ENCODE data around the gene LOC128125822.

DNA sequence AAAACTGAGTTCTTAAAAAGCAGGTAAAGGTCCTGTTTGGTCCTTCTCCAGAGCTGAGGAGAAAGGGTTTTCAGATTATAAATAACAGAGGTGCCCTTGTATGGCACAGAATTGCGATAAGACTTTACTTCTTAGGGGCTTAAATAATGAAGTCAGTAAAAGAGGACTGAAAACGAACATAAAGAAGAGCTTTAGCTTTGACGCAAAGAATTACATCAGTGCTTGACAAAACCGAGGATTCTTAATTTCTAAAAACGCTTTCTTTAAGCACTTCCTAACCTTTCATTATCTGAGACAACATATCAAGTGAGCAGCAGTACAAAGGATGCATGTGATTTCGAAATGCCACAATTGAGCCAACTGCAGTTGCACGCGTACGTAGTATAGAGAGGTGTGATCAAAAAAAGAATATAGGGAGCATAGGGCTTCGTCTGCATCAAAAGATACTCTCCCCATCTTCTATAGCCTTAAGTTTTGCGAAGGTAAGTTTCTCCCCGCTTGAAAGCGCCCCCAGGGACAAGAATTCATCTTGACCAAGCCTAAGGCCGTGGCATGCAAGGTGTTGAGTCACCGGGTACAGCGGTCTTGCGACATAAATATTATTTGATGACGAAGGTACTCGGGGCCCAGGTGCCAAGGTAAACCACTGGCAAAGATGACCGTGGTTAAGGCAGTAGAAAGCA lies 778 bp upstream of the LOC128125822 start:
- TF ChIP-seq CTCF (conservative IDR thresholded peaks at IDR 0.05; ENCODE audit: low read depth, low read length), result 0 out of 2 replicates have a peak, but pooled peaks have one; percentile 22
- peak; percentile 58; the same call in 1 of the 2 replicates for TF ChIP-seq CHD1 (IDR thresholded peaks at IDR 0.05; ENCODE audit: low read depth, low read length)
- TF ChIP-seq CEBPB (IDR thresholded peaks at IDR 0.05; ENCODE audit: low read depth, low read length), result peak; percentile 97
- TF ChIP-seq NFE2L2 (IDR thresholded peaks at IDR 0.05; ENCODE audit: low read depth, low read length), result no peak

Data from IMR-90 (cell line).